GM21447 (cell line): Measurements from ENCODE around the gene SFPQ.
"Not testable (repeated sequence)": the region's sequence is repeated elsewhere in the genome, so short reads cannot be mapped to it uniquely, and the experiment has no call there.

Source experiments
- ATAC-seq: cut with Tn5 transposase; IDR thresholded peaks from one replicate; pipeline ENCODE4 v1.9.1; 2021; ENCODE audit not compliant: unreplicated experiment

SFPQ gene

DNA sequence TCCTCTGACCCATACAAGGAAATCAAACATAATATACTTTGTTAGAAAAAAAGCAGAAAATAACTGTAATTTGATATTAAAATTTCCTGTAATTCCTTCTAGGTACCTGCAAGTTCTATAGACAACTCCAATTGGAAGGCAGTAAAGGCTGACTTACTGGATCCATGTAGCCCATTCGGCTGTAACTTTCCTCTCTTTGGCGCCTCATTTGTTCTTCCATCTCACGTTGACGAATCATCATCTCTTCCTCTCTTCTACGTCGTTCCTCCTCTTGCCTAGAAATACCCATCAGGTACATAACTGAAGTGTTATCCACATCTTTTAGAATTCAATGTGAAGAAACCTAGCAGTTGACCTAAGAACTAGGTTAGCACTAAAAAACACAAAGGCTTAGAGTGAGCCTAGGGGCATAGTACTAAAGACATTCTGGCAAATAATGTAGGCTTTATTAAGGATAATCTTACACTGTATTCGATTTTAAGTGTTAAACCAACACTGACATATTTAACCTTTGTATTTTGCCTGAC, 5.1 kb downstream of the SFPQ start:
- ATAC-seq = no peak

DNA sequence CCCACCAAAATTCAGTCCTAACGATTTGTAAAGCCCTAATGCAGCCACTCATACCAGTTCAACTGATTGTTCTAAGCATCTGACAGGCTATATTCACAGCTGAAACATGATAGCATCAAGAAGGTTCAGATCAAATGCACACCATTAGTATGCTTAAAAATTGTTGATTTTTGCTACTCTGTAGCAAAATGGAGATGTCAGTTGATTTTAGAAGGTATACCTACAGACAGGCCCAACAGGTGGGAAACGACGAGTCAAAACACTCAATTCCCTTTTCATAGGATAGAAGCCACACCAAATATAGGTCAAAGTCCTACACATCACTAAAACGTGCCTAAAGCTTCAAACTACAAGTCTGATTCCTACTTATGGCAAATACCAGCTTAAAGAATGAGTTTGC, 6.7 kb downstream of the SFPQ start:
- no peak for ATAC-seq

DNA sequence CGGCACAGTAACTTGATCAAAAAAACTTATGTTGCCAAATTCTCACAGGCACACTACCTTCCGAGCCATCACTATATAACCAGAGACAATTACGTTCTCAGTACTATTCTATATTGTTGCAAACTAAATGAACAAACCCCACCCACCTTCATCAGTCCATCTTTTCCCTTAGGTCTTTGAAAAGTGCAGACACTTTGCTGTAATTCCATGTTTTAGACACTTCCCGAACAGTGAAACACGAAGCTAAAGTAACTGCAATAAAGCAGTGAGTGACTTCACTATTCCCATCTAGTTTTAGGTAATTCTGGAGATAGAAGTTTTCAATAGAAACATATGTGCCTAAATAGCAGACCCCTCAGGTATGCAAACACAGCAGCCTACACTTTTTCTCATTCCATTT, 7.7 kb downstream of the SFPQ start:
- no peak for ATAC-seq

DNA sequence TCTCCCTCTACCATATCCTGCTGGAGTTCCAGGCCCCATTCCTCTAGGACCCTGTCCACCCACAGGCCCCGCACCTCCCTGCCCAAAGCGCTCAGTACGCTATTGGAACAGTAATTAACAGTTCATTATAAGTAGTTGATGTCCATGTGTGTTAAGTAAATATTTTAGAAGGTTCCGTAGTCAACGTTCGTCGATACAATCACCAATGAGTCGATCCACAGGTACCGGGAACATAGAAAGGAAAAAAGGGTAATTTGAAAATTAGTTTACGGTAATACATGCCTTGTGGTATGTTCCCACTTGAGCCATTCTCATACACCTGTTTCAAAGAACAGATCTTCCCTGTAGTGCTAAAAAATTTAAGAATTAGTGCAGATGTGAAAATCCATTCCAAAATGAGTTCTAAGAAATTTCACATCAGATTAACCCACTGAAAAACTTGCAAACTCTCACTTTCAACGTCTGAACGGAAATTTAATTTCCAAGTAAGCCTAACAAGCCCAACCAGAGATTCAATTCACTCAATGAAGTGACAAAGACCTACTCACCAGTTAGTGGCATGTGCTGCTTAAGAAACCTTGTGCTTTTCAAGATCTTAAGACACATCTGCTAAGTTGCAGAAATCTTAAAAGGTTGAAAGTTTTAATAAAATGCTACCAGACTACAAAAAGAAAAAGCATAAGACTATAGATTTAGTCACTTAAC, 8.3 kb downstream of the SFPQ start:
- ATAC-seq = no peak

DNA sequence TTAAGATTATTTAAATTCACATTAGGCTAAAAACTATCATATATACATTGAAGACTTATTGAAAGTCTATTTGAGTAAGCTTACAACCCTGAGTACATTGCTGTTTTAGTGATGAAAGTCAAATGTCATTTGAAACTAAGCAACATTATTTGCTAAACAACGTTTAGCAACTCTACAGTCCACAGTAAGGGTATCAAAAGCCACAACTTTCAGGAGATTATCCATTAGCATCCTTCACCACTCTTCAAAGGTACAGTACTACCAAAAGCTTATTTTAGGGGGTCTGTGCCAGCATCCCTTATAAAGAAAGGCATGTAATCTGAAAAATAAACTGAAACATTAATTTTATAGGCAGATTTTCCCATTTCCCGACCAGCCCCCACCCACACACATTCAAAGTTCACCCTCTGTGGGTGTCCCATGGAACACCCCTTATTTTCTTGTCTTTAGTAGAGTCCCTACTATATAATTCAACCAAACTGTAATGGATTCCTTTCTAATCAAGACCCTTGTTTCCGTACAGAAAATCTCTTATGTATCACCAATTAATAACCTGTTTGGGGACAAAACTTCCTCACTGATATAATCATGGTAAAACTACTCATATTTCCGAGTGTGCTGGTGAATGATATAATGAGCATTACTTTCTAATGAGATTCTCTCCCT, 11.0 kb downstream of the SFPQ start:
- no peak for ATAC-seq

DNA sequence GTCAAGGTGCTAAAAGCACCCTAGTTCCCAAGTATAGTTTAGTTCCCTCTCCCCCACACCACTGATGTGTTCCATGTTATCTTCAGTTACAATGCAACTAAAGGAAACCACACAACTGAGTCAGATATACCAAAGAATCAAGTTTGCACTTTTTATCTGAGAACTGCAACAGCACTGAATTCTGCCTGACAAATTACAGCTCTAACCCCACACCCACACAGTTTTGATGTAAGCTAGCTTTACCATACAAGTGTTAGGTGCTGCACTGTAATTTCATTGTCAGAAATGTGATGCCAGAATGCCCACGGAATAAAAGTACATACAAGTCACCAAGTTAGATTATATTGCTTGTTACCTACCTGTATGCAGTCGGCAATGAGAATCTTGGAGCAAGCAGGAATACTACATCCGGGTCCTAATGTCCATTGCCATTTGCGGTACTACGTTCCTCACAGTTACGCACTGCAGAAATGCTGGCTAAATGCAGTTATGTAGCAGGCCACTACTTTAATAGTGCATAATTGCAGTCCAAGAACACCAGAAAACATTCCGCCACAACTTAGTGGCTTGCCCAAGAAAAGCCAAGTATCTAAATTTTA, 12.1 kb downstream of the SFPQ start:
- ATAC-seq = no peak

DNA sequence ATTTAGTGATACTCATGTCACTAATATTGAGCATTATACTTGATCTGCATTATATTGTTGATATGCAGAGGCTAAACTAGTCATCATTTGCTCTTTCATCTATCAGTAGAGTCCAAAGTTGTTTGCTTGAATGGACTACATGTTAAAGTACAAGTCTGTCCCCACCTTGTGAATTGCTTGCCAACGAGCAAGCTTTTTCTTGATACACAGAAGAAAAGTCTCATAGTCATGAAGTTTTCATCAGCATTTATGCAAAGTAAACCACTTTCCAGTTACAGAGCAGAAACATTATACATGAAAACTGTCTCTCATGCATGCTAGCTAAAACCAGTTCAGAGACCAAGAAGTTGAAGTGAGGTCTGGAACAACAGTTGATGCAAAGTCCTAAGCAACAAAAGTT, 13.0 kb downstream of the SFPQ start:
- no peak for ATAC-seq

DNA sequence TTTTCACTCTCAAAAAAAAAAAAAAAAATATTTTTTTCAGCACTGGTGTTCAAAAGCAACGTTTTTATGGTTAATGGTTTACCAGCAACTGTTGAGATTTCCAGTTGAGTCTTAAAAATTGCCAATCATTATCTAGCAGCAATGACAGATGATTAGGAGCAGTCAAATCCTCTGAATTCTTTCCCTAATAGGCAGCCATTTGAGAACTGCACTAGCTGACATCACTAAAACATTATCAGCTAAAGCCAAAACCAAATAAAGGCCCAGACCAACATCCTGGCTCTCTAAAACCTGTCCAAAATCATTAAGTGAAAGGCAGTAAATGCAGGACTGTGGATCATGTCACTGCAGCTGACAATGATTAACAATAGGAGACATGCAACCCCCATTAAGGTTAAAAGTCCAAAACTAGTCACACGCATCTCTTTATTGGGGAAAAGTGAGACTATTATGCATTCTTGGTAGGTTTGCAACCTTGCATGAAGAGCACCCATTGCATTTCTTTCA, 14.0 kb downstream of the SFPQ start:
- no peak for ATAC-seq

DNA sequence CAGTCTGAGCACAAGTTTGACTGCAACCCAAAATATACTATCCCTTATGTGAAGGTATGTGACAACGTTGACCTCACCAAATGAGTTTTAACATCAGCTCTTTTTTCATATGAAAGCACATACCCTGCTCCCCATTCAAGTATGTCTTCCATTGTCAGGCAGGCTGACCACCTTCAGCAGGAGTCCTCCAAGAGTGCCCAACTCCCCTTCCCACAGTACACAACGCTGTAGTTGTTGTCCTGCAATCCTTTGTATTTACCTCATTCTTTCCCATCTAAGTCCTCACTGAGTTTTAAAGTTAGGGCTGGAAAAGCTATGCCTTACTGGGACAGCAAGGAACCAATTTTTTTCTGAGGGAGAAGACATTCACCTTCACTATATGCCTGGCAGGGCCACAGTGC, 14.7 kb downstream of the SFPQ start:
- ATAC-seq = no peak

DNA sequence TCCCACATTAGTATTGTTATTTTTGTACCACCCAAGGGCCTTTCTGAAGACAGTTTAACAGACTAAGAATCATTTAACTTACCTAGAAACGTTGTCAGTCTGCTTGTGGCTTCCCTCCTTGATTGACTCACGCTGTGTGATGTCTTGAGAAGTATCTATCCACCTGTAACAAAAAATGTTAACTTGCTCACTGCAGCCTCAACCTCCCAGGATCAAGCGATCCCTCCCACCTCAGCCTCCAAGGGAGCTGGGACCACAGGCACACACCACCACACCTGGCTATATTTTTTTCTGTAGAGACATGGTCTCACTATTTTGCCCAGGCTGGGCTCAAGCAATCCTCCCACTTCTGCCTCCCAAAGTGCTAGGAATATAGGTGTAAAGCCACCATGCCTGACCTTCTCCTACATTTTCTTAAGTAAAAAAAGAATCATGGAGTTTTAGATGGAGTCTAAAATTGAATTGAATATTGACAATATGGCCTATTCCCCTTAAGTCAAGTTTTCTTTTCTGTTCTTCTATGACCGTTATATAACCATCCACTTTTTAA, 15.6 kb downstream of the SFPQ start:
- no peak for ATAC-seq

DNA sequence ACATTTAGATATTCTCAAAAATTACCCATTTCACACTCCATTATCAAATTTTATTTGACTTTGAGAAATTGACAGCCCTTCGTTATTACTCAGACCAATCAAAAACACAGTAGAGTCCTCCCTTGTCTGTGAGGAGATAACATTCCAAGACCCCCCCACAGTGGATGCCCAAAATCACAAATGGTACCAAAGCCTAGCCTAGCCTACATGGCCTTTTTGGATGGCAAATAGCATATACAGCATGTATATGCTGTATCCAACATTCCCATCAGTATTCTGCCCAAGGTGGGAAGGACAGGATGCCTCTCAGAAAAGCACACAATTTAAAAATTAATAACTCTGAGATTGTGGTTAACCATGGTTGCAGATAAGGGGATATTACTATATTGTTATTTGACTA, 17.3 kb downstream of the SFPQ start:
- no peak for ATAC-seq

DNA sequence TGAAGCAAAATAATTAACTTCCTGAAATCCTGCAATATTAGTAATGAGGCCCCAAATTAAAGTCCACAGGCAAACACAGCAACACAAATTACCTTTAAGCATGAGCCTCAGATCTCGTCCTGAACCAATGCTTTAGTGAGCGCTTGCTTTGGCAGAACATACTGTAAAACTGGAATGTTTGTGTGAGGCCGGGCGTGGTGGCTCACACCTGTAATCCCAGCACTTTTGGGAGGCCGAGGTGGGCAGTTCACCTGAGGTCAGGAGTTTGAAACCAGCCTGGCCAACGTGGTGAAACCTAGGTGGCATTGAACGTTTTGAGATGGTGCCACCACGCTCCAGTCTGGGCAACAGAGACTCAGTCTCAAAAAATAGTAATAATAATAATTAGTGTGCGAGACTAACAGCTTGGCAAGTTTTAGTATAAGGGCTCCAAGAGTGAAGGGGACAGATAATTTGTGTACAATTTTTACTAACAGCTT, 17.8 kb downstream of the SFPQ start:
- no peak for ATAC-seq

DNA sequence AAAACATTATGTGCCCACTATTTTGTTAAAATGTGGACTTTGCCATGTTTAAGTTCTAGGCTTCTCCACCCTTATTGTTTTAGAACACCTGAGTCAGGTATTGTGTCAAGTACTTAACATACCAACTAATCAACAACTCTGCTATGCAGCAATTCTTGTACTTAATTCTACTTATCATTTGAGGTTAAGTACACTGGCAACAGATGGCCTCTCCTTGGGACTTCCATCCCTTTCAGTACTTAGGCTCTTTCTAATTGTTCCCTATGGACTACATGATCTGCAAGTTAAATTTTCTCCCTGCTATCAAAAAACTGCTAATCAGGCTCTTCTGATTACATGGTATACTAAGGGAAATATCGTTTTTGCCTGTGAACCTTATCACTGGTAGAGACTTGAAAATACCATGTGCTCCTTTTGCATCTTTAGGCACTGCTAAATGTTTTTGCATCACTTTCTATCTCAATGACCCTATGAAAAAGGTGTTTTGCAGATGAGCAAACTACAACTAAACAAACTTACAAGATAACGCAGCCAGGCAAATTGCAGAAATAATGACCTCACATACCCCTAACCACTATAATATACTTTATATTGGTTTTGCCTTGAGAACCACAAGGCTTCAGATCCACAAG, 18.9 kb downstream of the SFPQ start:
- ATAC-seq = no peak

DNA sequence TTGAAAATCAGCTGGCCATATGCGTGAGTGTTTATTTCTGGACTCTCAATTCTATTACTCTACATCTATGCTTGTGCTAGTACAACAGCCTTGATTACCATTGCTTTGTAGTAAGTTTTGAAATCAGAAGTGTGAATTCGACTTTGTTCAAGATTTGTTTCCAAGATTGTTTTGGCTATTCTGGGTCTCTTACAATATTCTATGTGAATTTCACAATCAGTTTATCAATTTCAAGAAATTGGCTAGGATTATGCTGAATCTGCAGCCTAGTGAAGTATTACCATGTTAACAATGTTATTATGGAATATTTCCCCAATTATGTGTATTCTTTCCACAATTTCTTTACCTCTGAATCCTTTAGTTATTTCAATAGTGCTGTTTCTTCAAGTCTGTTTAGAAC, 19.5 kb downstream of the SFPQ start:
- ATAC-seq = no peak

DNA sequence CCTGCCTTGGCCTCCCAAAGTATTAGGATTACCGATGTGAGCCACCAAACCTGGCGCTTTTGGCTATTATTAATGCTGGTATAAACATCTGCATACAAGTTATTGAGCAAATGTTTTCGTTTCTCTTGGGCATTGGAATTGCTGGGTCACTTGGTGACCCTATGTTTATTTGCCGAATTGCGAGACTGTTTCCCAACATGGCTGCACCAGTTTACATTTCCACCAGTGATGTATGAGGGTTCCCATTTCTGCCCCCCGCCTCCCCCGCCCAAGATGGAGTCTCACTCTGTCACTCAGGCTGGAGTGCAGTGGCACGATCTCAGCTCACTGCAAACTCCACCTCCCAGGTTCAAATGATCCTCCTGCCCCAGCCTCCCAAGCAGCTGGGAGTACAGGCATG, 20.9 kb downstream of the SFPQ start:
- ATAC-seq = no peak

DNA sequence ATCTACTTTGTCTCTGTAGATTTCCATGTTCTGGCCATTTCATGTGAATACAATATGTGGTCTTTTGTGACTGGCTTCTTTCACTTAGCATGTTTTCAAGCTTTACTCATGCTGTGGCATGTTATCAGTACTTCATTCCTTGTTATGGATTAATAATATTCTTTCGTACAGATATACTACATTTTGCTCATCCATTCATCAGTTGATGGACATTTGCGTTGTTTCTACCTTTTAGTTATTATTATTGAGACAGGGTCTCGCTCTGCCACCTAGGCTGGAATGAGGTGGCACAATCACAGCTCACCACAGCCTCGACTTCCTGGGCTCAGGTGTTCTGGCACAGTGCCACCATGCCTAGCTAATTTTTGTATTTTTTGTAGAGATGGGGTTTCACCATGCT, 21.4 kb downstream of the SFPQ start:
- no peak for ATAC-seq

DNA sequence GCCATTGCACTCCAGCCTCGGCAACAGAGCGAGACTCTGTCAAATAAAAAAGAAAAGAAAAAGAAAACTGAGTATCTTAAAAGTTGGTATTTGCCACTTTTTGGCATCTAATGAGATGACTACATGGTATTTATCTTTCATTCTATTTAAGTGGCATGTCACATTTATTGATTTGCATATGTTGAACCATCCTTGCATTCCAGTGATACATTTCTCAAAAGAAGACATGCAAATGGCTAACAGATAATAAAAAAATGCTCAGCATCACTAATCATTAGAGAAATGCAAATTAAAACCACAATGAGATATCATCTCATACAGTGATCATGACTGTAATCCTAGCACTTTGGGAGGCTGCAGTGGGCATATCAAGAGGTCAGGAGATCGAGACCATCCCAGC, 28.1 kb downstream of the SFPQ start:
- ATAC-seq = no peak

DNA sequence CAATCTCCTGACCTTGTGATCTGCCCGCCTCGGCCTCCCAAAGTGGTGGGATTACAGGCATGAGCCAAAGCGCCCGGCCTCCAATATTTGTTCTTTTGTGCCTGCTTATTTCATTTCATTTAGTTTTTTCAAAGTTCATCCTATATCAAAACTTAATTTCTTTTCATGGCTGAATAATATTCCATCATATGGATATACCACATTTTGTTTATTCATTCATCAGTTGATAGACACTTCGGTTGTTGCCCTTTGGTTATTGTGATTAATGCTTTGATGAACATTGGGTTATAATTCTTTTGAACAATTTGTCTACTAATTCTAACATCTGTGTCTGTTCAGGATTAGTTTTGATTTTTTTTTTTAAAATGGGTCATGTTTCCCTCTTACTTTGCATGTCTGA, 41.7 kb downstream of the SFPQ start:
- no peak for ATAC-seq

DNA sequence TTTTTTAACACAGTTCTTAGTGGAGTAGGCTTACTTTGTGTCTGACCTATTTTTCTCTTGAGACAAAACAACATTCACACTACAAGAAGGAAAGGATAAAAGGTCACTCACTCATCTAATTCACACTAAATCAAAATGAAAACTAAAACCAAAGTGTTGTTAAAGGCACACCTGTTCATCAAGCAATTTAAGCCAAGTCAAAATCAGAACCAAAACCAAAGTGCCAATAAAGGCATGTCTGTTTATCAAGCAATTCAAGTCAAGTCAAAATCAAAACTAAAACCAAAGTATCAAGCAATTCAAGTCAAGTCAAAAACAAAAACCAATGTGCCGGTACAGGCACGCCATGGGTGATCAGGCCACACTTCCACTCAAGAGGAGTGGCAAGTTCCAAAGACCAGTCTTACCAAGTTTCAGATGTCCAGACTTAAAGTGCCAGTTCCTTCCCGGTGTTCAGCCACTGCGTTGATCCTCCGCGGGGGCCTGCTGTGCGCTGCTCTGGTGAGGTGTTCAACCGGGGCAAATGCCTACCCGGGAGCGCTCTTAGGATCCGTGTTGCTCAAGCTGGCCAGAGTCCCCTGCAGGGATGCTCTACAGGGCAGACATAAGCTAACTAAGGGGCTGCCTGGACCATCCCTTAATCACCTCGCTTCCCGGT, 46.9 kb downstream of the SFPQ start:
- not testable (repeated sequence) for ATAC-seq

DNA sequence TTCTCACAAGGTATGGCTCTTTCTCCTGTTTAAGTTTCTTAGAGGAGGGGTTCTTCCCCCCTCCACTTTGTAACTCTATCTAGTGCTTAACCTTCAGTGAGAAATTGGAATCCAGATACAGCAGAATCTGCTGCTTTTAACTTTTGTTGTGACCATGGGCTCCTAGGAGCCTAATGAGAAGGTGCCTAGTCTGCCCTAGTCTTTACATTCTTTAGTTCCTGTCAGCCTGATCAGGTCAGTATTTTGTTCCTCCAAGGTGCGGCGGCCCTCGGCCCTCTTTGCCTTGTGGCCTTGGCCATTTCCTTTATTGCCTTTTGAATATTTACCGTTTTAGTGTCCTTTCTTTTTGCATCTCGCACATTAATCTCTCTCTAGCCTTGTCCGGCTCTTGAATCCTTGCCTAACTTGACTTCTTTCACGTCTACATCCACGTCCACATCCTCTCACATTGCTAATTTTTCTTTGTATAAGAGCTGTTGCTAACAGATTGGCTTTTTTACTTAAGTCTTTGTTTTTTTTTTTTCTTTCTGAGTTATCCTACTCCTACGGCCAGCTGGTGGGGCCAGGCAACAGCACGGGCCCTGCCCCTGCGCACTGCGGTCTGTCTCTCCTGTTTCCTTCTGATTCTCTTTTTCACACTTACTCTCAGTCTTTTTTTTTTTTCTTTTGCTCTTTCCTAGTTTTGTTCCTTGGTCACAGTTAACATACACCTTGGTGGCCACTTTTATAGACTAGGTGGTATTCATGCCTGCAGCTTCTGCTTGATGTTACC, 49.0 kb downstream of the SFPQ start:
- ATAC-seq = no peak
